Activated T-helper 9 cell treated with anti-CD3 and anti-CD28 coated beads, Interleukin-2, amount 50 U/mL, for 16 hours (primary cell): ENCODE data around the gene MMP15.
"Not testable (repeated sequence)": the region's sequence is repeated elsewhere in the genome, so short reads cannot be mapped to it uniquely, and the experiment has no call there.

ENCODE experiments used
- DNase-seq: peaks from one replicate; pipeline ENCODE4 v3.0.0-alpha.2; 2020; ENCODE audit warnings: low read depth

MMP15 gene

GRCh38 chr16:58086381-58087208 lies 61.0 kb downstream of the MMP15 start:
- DNase-seq = no peak

GRCh38 chr16:58087209-58087913 lies 61.8 kb downstream of the MMP15 start:
- no peak for DNase-seq

GRCh38 chr16:58088091-58088490 lies 62.5 kb downstream of the MMP15 start:
- DNase-seq = no peak

- DNase-seq = not testable (repeated sequence)
Observed at GRCh38 chr16:58090396-58090795, 64.8 kb downstream of the MMP15 start.

- DNase-seq = no peak
Observed at GRCh38 chr16:58094026-58094425, 68.5 kb downstream of the MMP15 start.

- no peak for DNase-seq
Observed at GRCh38 chr16:58094791-58095574, 69.4 kb downstream of the MMP15 start.

- DNase-seq = not testable (repeated sequence)
Observed at GRCh38 chr16:58095575-58095960, 70.0 kb downstream of the MMP15 start.

GRCh38 chr16:58096249-58096648 lies 70.7 kb downstream of the MMP15 start:
- no peak for DNase-seq
